ENCODE results near the gene CACNG1.
"Not testable (repeated sequence)": the region's sequence is repeated elsewhere in the genome, so short reads cannot be mapped to it uniquely, and the experiment has no call there.

CACNG1 gene

DNA sequence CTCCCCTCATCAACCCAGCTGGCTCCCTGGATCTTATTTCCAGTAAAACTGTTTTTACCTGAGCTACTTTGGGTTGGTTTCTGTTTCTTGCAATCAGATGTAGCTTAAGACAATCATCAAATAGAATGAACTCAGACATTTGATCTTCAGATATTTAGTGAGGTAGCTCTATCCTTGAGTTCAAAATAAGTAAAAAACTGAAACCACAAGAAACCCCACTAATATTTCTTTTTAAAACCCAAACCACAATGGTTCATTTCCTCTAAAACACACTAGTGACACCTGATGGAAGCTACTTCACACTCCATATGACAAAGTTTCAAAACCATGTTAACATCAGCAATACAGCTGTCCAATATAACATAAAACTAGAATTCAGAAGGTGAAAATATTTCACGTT, 37.8 kb downstream of the CACNG1 start:
- no peak for DNase-seq

DNA sequence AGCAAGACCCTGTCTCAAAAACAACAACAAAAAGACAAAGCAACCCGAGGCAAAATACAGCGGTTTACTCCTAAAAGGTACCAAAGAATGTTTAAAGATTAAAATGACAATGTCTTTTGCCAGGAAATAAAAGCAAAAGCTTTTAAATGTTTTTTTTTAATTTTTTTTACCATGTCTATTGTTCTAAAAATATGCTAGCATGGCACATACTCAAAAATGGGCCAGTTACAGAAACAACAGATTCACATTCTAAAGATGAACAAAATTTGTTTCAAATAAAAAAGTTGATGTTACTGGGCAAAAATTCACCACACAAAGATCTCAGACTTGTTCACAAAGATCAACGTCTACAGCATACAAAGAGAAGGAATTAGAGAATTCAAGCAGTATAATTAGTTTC, 41.1 kb downstream of the CACNG1 start:
- no peak for DNase-seq

DNA sequence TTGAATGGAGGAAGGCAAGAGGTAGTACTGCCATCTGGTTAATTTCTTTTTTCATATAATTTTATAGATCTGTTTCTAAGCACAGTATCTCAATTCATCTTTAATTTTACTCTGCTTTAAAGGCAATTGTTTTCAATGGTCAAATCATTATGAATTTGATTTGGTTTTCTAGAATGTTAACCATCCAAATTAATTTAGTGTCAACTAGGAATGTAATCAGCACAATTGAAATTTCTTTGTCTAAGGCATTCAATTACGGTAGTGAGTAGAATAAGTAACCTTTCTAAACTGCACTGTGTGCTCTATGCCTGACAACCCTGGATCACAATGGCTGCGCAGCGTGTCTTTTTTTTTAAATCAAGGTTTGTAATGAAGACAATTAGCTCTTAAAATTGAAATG, 44.3 kb downstream of the CACNG1 start:
- no peak for DNase-seq

DNA sequence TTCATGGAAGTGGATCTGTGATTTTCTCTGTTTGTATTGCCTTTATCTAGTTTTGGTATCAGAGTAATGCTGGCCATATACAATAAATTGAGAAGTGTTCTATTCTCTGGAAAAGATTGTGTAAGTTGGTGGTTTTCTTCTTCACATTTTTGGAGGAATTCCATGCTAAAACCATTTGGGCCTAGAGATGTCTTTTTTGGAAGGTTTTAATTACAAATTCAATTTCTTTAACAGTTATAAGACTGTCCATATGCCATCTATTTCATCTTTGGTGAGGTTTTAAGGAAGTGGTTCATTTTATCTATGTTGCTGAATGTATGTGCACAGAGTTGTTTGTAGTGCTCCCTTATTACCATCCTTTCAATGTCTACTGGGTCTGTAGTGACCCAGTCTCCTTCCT, 46.0 kb downstream of the CACNG1 start:
- DNase-seq = no peak

DNA sequence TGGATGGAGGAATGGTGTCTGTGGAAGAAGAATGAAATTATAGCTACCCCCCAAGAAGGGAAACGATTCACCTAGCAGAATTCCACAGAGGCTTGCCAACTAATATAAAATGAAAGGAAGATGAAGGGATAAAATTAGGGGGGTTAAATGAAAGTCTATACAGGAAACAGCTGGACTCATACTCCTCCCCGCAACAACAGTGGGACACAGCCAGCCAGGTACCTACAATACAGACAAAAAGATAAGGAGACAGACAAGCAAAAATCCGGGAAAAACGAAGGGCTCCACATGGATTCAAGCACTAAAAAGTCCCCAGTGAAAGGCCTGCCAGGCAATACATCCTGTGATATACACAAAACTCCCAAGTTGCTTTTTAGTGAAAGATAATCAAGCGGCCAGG, 47.9 kb downstream of the CACNG1 start:
- no peak for DNase-seq

DNA sequence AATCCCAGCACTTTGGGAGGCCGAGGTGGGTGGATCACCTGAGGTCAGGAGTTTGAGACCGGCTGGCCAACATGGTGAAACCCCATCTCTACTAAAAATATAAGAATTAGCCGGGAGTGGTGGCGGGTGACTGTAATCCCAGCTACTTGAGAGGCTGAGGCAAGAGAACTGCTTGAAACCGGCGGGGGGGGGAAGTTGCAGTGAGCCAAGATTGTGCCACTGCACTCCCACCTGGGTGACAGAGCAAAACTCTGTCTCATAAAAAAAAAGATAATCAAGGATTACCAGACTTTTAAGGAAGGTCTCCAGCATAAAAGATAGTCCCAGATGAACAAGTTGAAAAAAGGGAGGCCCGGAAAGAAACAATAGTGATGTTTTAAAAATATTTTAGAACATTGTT, 48.4 kb downstream of the CACNG1 start:
- DNase-seq = not testable (repeated sequence)

DNA sequence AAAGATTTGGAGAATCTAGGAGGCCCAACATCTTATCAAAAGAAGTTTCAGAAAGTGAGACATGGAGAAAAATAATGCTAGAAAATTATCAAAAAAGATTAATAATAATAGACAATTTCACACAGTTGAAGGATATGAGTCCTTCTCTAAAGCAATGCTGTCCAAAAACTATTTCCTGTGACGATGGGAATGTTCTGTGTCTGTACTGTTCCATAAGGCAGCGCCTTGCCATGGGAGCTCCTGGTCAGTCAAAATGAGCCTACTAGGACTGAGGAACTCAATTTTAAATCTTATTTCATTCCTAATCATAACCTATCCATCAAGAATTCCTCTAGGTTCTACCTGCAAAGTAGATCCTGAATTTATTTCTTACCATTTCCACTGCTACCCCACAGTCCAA, 49.0 kb downstream of the CACNG1 start:
- DNase-seq = no peak

DNA sequence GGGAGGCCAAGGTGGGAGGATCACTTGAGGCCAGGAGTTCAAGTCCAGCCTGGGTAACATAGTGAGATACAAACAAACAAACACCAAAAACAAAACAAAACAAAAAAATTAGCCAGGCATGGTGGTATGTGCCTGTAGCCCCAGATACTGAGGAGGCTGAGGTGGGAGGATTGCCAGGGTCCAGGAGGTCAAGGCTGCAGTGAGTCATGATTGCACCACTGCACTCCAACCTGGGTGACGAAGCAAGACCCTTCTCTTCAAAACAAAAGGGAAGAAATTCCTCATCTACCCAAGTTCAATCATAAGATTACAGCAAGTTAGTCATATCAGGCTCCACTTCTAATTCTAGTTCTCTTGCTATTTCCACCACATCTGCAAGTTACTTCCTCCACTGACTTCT, 50.9 kb downstream of the CACNG1 start:
- DNase-seq = not testable (repeated sequence)

DNA sequence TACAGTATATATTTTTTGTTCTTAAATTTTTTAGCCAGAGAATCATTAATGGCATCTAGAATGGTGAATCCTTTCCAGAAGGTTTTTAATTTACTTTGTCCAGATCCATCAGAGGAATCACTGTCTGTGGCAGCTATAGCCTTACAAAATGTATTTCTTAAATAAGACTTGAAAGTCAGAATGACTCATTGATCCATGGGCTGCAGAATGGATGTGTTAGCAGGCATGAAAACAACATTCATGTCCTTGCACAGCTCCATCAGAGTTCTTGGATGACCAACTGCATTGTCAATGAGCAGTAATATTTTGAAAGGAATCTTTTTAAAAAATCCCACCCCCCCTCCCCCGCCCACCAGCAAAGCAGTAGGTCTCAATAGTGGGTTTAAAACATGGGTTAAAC, 51.4 kb downstream of the CACNG1 start:
- no peak for DNase-seq

DNA sequence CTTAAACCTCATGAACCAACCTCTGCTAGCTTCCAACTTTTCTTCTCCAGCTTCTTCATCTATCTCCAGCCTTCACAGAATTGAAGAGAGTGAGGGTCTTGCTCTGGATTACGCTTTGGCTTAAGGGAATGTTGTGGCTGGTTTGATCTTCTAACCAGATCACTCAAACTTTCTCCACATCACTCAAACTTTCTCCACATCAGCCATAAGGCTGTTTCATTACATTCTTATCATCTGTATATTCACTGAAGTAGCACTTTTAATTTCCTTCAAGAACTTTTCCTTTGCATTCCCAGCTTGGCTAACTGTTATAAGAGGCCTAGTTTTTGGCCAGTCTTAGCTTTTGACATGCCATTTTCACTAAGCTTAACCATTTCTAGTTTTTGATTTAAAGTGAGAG, 52.3 kb downstream of the CACNG1 start:
- no peak for DNase-seq

DNA sequence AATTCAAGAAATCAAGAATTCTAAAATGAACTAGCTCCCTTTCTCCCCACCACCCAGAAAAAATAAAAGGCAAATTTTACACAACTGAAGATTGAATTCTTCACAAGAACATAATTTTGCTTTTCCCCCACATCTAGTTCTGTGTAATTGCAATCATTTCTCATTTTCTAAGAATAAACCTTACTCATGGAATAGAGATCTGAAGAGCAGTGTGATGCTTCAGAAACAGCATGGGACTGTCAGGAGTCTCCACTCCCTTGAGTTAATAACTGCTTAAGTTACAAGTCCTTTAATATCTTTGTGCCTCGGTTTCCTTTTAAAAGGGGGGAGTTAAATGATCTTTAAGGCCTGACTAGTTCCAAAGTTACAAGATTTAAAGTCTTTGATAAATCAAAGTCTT, 53.7 kb downstream of the CACNG1 start:
- no peak for DNase-seq

DNA sequence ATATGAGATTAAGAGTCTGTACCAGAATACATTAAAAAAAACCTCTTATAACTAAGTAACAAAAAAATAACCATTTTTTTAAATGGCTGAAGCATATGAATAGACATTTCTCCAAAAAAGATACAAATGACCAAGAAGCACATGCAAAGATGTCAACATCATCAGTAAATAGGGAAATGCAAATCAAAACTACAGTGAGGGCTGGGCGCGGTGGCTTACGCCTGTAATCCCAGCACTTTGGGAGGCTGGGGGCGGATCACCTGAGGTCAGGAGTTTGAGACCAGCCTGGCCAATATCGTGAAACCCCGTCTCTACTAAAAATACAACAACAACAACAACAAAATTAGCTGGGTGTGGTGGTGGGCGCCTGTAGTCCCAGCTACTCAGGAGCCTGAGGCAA, 60.3 kb downstream of the CACNG1 start:
- DNase-seq = not testable (repeated sequence)

DNA sequence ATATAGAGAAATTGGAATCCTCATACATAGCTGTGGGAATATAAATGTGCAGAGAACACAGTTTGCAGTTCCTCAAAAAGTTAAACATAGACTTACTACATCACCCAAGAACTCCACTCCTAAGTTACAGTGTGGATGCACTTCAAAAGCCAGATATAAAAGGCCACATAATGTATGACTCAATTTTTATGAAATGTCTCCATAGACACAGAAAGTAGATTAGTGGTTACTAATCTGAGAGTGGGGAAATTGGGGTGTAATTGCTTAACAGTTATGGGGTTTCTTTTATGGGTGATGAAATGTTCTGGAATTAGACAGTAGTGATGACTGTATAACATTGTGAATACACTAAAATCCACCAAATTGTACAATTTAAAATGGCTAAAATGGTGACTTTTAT, 60.9 kb downstream of the CACNG1 start:
- no peak for DNase-seq
